Uterus (tissue), 4 donors: ENCODE data around the gene ELAC2. TPM values are rescaled to one million over a fixed set of nuclear protein-coding genes. Genes with fewer than 3 reads are reported as not detected.
A peak's percentile ranks its signal among the peaks of the same experiment; 100 is the strongest.

Source experiments
- DNase-seq, 2 donors: peaks; one replicate each; pipeline ENCODE4 v3.0.0-alpha.2; 2019 to 2020
- H3K27ac ChIP-seq, 2 donors: fragments of 200-600 bp; sonication (generic); 1 replicate in 1 of 2; 2 replicates in 1 of 2; pipeline ENCODE4 v1.5.1; 2016 to 2018
- H3K27me3 ChIP-seq, 2 donors: fragments of 200-600 bp; sonication (generic); one replicate each; pipeline ENCODE4 v1.5.1; 2018 to 2019; ENCODE audit warnings: control low read depth in 1 of 2
- H3K36me3 ChIP-seq, 2 donors: fragments of 200-600 bp; sonication (generic); one replicate each; pipeline ENCODE4 v1.5.1; 2019; ENCODE audit warnings: control low read depth in 1 of 2
- H3K4me1 ChIP-seq, 2 donors: fragments of 200-600 bp; sonication (generic); one replicate each; pipeline ENCODE4 v1.5.1; 2018 to 2019; ENCODE audit warnings: control low read depth in 1 of 2
- H3K4me3 ChIP-seq, 2 donors: fragments of 200-600 bp; sonication (generic); 1 replicate in 1 of 2; 2 replicates in 1 of 2; pipeline ENCODE4 v1.5.1; 2018 to 2019; ENCODE audit warnings: mild to moderate bottlenecking in 1 of 2
- H3K9me3 ChIP-seq, 2 donors: fragments of 200-600 bp; sonication (generic); one replicate each; pipeline ENCODE4 v1.5.1; 2019; ENCODE audit warnings: control low read depth in 1 of 2
- POLR2A ChIP-seq, 2 donors: fragments of 450-650 bp; IDR thresholded peaks; one replicate each; pipeline ENCODE4 v1.6.1; 2016; ENCODE audit warnings: antibody characterized with exemption in 2 of 2, mild to moderate bottlenecking in 1 of 2, moderate library complexity in 1 of 2
- intact Hi-C: fragments of 100-400 bp; cut with DNase I; formaldehyde crosslinking; loops from one replicate; pipeline ENCODE4 v1.15.1; 2023; ENCODE audit warnings: low total_unique reads
- total RNA-seq, 4 donors: library from RNA; depleted of rRNA in 3 of 4; stranded (reverse); fragments of >200 nt in 3 of 4; gene quantifications; one replicate each; pipeline versions ENCODE4 v1.1.0 to v1.2.4, GENCODE V29; 2014 to 2023
- TF ChIP-seq, protein P1 (sequence below), 4 experiments: fragments of 200-600 bp in 2 of 4; fragments of 450-650 bp in 2 of 4; sonication (generic) in 2 of 4; IDR thresholded peaks; one replicate each; pipeline ENCODE4 v1.5.1; 2016 to 2019; ENCODE audit warnings: antibody characterized with exemption in 4 of 4, mild to moderate bottlenecking in 2 of 4, moderate library complexity in 1 of 4
- donor health status: DM: yes; HTN: yes; CAD: no.

The ELAC2 gene
- total RNA-seq, 4 donors from 2014 or later: 9.7 to 62.2 (median 51.3) TPM

DNA sequence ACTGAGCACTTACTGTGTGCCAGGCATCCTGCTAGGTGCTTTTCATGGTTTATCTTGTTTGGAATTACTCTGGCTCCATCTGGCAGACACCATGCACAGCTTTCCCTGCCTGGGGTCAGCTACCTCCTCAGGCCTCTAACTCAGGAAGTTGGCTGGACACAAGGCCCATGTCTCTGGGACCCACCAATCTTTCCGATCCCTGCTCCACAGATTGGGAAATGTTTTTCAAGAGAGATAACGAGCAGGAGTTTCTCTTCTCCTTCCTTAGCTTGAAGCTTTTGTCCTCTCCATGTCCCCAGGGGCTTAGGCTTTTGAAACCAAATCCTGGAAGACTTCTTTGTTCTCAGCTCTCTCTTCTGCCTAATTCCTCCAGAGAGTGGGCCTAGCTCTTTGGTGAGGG is 11.5 kb upstream of the ELAC2 start:
- no peaks in the 10 kb centered on the region for H3K4me1 ChIP-seq
- H3K4me3 ChIP-seq: no peak overlapping the region
- no peaks in the 10 kb centered on the region for H3K27me3 ChIP-seq
- no peaks in the 10 kb centered on the region for H3K36me3 ChIP-seq
- no peak for DNase-seq
- H3K27ac ChIP-seq: no peak overlapping the region
- H3K9me3 ChIP-seq: no peaks in the 10 kb centered on the region
- intact Hi-C loops: no loop called here
- no peak for TF ChIP-seq POLR2A (IDR thresholded peaks at IDR 0.05)
- TF ChIP-seq, protein P1, sequence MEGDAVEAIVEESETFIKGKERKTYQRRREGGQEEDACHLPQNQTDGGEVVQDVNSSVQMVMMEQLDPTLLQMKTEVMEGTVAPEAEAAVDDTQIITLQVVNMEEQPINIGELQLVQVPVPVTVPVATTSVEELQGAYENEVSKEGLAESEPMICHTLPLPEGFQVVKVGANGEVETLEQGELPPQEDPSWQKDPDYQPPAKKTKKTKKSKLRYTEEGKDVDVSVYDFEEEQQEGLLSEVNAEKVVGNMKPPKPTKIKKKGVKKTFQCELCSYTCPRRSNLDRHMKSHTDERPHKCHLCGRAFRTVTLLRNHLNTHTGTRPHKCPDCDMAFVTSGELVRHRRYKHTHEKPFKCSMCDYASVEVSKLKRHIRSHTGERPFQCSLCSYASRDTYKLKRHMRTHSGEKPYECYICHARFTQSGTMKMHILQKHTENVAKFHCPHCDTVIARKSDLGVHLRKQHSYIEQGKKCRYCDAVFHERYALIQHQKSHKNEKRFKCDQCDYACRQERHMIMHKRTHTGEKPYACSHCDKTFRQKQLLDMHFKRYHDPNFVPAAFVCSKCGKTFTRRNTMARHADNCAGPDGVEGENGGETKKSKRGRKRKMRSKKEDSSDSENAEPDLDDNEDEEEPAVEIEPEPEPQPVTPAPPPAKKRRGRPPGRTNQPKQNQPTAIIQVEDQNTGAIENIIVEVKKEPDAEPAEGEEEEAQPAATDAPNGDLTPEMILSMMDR (IDR thresholded peaks at IDR 0.05): no peak

- TF ChIP-seq POLR2A (IDR thresholded peaks at IDR 0.05): no peak
- TF ChIP-seq, protein P1 (IDR thresholded peaks at IDR 0.05): no peak
- H3K36me3 ChIP-seq: no peaks in the 10 kb centered on the region
- H3K9me3 ChIP-seq: no peaks in the 10 kb centered on the region
- no peaks in the 10 kb centered on the region for H3K27me3 ChIP-seq
- no peaks in the 10 kb centered on the region for H3K4me1 ChIP-seq
- no peak overlapping the region for H3K4me3 ChIP-seq
- intact Hi-C loops: no loop called here
- DNase-seq: no peak
- no peak overlapping the region for H3K27ac ChIP-seq
Observed at GRCh38 chr17:13027246-13027645, 9.4 kb upstream of the ELAC2 start.

DNA sequence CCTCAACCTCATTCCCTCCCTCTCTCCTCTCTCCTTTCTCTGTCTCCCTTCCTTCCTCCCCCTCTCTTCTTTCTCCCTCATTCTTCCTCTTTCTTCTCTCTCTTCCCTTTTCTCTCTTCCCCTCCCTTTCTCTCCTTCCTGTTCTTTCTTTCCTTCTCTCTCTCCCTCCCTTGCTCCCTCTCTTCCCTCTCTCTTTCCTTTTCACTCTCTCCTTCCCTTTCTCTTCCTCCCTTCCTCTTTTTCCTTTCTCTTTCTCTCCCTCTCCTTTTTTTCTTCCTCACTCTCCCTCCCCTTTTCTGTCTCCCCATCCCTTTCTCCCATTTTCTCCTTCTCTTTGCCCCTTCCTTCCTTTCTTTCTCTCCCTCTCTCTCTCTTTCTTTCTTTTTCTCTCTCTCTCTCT is 7.9 kb upstream of the ELAC2 start:
- Histone ChIP-seq H3K4me3 (no peak overlapping the region), H3K27me3 (no peaks in the 10 kb centered on the region), H3K4me1 (no peaks in the 10 kb centered on the region), H3K9me3 (no peaks in the 10 kb centered on the region), H3K36me3 (no peaks in the 10 kb centered on the region), H3K27ac (no peak overlapping the region)
- TF ChIP-seq POLR2A (IDR thresholded peaks at IDR 0.05): no peak
- TF ChIP-seq, protein P1 (IDR thresholded peaks at IDR 0.05): no peak
- intact Hi-C loops: no loop called here
- no peak for DNase-seq

GRCh38 chr17:13025258-13025627 is 7.4 kb upstream of the ELAC2 start:
- no peak for DNase-seq
- no peak for TF ChIP-seq POLR2A (IDR thresholded peaks at IDR 0.05)
- TF ChIP-seq, protein P1 (IDR thresholded peaks at IDR 0.05): no peak
- Histone ChIP-seq H3K4me3 (no peak overlapping the region), H3K4me1 (no peaks in the 10 kb centered on the region), H3K27me3 (no peaks in the 10 kb centered on the region), H3K36me3 (no peaks in the 10 kb centered on the region), H3K9me3 (no peaks in the 10 kb centered on the region), H3K27ac (no peak overlapping the region)
- intact Hi-C loops: no loop called here

- intact Hi-C loops: no loop called here
- no peak overlapping the region for H3K4me3 ChIP-seq
- H3K4me1 ChIP-seq: no peaks in the 10 kb centered on the region
- no peaks in the 10 kb centered on the region for H3K9me3 ChIP-seq
- H3K27ac ChIP-seq: no peak overlapping the region
- H3K27me3 ChIP-seq: no peaks in the 10 kb centered on the region
- no peaks in the 10 kb centered on the region for H3K36me3 ChIP-seq
- DNase-seq: peak; percentile 41 to 63
- no peak for TF ChIP-seq POLR2A (IDR thresholded peaks at IDR 0.05)
- TF ChIP-seq, protein P1 (IDR thresholded peaks at IDR 0.05): peak; percentile 63 to 95 (median 72)
Observed at GRCh38 chr17:13024526-13025257, 6.9 kb upstream of the ELAC2 start.
